T-helper 1 cell treated with Interleukin-12 subunit alpha and Interleukin-12 subunit beta and Interleukin-4 antibody, amounts not matched to agents 30 μg/mL and 1 μg/mL, for 36 hours (primary cell): ENCODE results near the gene BTRC.

ENCODE experiments used
- H3K27ac Mint-ChIP-seq: one replicate; pipeline ENCODE4 v1.8.0; 2021; ENCODE audit warnings: mild to moderate bottlenecking, mixed read lengths
- H3K27me3 Mint-ChIP-seq: one replicate; pipeline ENCODE4 v1.8.0; 2021; ENCODE audit warnings: low read depth, mixed read lengths
- H3K36me3 Mint-ChIP-seq: one replicate; pipeline ENCODE4 v1.8.0; 2021; ENCODE audit warnings: low read depth, mixed read lengths
- H3K4me1 Mint-ChIP-seq: one replicate; pipeline ENCODE4 v1.8.0; 2021; ENCODE audit warnings: low read depth, mixed read lengths
- H3K4me3 Mint-ChIP-seq: one replicate; pipeline ENCODE4 v1.8.0; 2021; ENCODE audit warnings: mild to moderate bottlenecking, moderate library complexity, mixed read lengths
- H3K9me3 Mint-ChIP-seq: one replicate; pipeline ENCODE4 v1.8.0; 2021; ENCODE audit warnings: mixed read lengths

The BTRC gene

DNA sequence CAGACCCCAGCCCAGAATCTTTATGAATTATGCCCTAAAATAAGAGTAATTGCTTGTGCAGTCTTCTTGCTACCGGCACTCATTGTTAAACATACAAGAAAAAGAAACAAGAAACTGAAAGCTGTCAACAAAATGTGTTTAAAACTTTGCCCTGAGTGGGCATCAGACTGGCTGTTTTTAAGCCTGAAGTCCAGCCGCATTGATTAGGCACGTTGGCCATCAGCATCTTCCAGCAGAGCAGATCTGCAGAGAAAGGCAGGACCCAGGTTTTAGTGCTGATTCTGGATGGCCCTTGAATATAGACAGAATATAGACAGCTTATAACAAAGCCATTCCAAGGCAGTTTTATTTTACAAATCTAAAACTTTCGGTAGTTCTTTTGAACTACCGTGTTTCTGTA, 131.2 kb downstream of the BTRC start:
- peaks cover 2% of the 10 kb centered on the region for H3K27me3 Mint-ChIP-seq
- no peak overlapping the region for H3K4me3 Mint-ChIP-seq
- H3K27ac Mint-ChIP-seq: no peak overlapping the region
- no peaks in the 10 kb centered on the region for H3K4me1 Mint-ChIP-seq
- H3K36me3 Mint-ChIP-seq: peaks cover 7% of the 10 kb centered on the region
- no peaks in the 10 kb centered on the region for H3K9me3 Mint-ChIP-seq

GRCh38 chr10:101485681-101486554, 132.0 kb downstream of the BTRC start:
- Mint-ChIP-seq H3K36me3 (peaks cover 7% of the 10 kb centered on the region), H3K27me3 (peaks cover 6% of the 10 kb centered on the region), H3K4me3 (no peak overlapping the region), H3K9me3 (no peaks in the 10 kb centered on the region), H3K4me1 (no peaks in the 10 kb centered on the region), H3K27ac (no peak overlapping the region)

DNA sequence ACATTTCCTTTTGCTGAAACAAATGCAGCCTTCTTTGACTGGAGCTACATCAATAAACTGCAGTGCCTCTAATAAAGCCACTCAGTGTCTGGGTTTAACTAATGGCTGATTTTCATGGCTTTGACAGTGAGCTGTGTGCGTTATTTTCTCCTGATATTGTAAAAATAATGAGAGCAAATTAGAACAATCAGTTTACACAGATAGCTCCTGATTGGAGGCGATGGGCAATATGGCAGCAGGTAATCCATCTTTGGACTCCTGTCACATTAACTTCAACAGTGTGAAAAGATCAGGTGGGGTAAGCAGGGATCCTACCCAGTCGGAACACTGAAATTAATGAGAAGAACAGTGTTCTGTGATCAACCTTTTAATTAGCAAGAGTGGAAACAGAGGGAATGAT, 133.4 kb downstream of the BTRC start:
- no peaks in the 10 kb centered on the region for H3K4me1 Mint-ChIP-seq
- no peak overlapping the region for H3K4me3 Mint-ChIP-seq
- no peak overlapping the region for H3K27ac Mint-ChIP-seq
- H3K36me3 Mint-ChIP-seq: no peaks in the 10 kb centered on the region
- H3K9me3 Mint-ChIP-seq: no peaks in the 10 kb centered on the region
- H3K27me3 Mint-ChIP-seq: peaks cover 6% of the 10 kb centered on the region

DNA sequence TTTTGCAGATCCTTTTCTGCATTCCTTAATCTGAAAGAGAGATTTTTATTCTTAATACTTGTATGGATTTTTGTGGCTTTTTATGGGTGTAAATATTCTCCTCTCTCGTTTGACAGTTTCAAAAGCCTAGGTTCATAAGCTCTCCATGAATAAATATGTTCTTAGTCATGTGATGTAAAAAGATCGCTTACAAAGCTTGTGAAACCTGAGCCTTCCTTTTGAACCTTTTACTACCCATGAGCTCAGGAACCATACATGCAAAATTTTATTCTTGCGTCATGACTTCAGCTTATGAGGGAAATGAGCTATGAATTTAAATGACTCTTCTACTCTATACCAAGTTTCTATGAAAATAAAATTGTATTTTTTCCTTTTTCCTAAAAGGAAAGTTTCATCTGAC, 135.4 kb downstream of the BTRC start:
- Mint-ChIP-seq H3K27me3 (peaks cover 6% of the 10 kb centered on the region), H3K4me3 (no peak overlapping the region), H3K9me3 (no peaks in the 10 kb centered on the region), H3K27ac (no peak overlapping the region), H3K4me1 (no peaks in the 10 kb centered on the region), H3K36me3 (no peaks in the 10 kb centered on the region)

DNA sequence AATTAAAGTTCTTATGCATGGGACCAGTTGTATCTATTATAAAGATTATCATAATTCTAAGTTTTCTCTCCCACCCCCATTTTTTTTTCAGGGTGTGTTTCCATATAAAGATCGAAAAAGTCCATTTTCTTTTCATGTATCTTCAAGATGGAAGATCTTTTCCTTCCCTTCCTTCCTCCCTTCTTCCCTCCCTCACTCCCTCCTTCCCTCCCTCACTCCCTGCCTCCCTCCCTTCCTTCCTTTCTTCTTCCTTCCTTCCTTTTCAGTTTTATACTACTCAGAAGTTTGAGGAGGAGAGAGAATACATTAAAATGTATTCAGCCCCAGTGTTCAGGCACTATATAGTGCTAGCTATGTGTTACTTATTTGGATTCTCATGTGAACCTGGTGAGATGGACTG, 136.1 kb downstream of the BTRC start:
- Mint-ChIP-seq H3K36me3 (no peaks in the 10 kb centered on the region), H3K27me3 (peaks cover 6% of the 10 kb centered on the region), H3K9me3 (no peaks in the 10 kb centered on the region), H3K27ac (no peak overlapping the region), H3K4me1 (no peaks in the 10 kb centered on the region), H3K4me3 (no peak overlapping the region)

- Mint-ChIP-seq H3K4me3 (no peak overlapping the region), H3K36me3 (no peaks in the 10 kb centered on the region), H3K4me1 (no peaks in the 10 kb centered on the region), H3K27me3 (peaks cover 6% of the 10 kb centered on the region), H3K27ac (no peak overlapping the region), H3K9me3 (no peaks in the 10 kb centered on the region)
These were observed 138.2 kb downstream of the BTRC start for GRCh38 chr10:101492205-101492604.

DNA sequence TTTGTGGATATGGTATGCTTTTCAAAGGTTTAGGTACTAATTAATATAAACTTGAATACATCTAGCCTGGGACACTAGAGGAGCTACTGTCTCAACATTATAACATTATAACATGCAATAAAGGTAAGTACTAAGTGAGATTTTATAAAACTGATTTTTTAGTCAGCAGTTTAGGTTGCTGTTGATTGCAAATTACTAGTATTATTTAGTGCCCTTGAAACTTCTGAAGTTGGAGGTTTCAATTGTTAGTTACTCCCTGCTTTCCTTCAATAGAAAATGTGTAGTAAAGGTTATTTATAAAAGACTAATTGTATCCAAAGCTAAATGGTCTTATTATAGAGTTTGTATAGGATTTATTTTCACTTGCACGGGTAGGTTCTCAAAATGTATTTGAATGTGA, 138.8 kb downstream of the BTRC start:
- no peaks in the 10 kb centered on the region for H3K9me3 Mint-ChIP-seq
- H3K36me3 Mint-ChIP-seq: no peaks in the 10 kb centered on the region
- no peak overlapping the region for H3K27ac Mint-ChIP-seq
- H3K4me3 Mint-ChIP-seq: no peak overlapping the region
- peaks cover 6% of the 10 kb centered on the region for H3K27me3 Mint-ChIP-seq
- H3K4me1 Mint-ChIP-seq: no peaks in the 10 kb centered on the region

DNA sequence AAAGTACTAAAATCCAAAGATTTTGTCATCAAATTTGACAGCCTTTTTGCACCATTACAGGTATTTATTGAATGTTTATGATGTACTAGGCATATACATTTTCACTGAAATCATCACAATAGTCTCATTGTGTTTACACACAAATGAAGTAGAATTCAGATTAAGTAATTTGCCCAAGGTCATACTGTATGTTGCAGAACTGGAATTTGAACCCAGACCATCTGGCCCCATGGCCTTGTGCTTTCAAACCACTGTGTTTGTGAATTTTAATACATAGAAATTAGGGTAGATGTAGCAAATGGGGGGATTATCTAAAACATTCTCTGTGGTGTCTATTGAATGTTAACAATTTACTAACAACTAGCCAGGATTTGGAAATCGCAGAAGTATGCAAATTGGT, 139.3 kb downstream of the BTRC start:
- Mint-ChIP-seq H3K36me3 (no peaks in the 10 kb centered on the region), H3K4me3 (no peak overlapping the region), H3K27me3 (peaks cover 4% of the 10 kb centered on the region), H3K27ac (no peak overlapping the region), H3K9me3 (no peaks in the 10 kb centered on the region), H3K4me1 (no peaks in the 10 kb centered on the region)

DNA sequence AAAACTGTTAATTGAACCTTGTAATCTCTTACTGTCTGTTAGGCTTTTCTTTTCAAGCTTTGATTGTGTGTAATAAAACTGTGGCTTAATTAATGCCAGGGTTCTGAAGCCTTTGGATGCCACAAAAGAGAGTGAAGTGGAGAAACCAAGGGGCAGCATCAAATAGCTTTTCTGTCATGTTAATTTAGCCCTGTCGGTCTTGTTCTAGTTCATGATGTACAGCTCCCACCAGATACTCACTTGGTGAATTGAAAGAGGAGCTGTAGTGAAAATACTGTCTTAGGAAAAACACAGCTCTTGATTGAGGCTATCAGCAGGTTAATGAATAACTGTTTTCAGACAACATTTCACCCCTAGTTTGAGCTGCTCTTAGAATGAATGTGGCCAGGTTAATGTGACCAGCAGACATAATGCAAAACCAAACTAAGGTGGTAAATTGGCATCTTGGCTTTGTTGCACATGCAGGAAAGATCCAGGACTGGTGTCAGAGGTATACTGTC, 139.9 kb downstream of the BTRC start:
- Mint-ChIP-seq H3K27me3 (peaks cover 4% of the 10 kb centered on the region), H3K27ac (no peak overlapping the region), H3K4me1 (no peaks in the 10 kb centered on the region), H3K4me3 (no peak overlapping the region), H3K36me3 (no peaks in the 10 kb centered on the region), H3K9me3 (no peaks in the 10 kb centered on the region)

GRCh38 chr10:101494650-101495049, 140.7 kb downstream of the BTRC start:
- H3K4me3 Mint-ChIP-seq: no peak overlapping the region
- H3K27me3 Mint-ChIP-seq: peaks cover 4% of the 10 kb centered on the region
- H3K27ac Mint-ChIP-seq: no peak overlapping the region
- no peaks in the 10 kb centered on the region for H3K9me3 Mint-ChIP-seq
- no peaks in the 10 kb centered on the region for H3K4me1 Mint-ChIP-seq
- no peaks in the 10 kb centered on the region for H3K36me3 Mint-ChIP-seq

- Mint-ChIP-seq H3K27me3 (peaks cover 3% of the 10 kb centered on the region), H3K4me3 (no peak overlapping the region), H3K27ac (no peak overlapping the region), H3K9me3 (no peaks in the 10 kb centered on the region), H3K36me3 (no peaks in the 10 kb centered on the region), H3K4me1 (no peaks in the 10 kb centered on the region)
These were observed 141.5 kb downstream of the BTRC start for GRCh38 chr10:101495324-101495925.

GRCh38 chr10:101504438-101504837, 150.5 kb downstream of the BTRC start:
- no peak overlapping the region for H3K4me3 Mint-ChIP-seq
- no peaks in the 10 kb centered on the region for H3K4me1 Mint-ChIP-seq
- H3K36me3 Mint-ChIP-seq: no peaks in the 10 kb centered on the region
- peaks cover 5% of the 10 kb centered on the region for H3K27me3 Mint-ChIP-seq
- no peaks in the 10 kb centered on the region for H3K9me3 Mint-ChIP-seq
- H3K27ac Mint-ChIP-seq: no peak overlapping the region

- Mint-ChIP-seq H3K4me3 (no peak overlapping the region), H3K4me1 (no peaks in the 10 kb centered on the region), H3K9me3 (no peaks in the 10 kb centered on the region), H3K27ac (no peak overlapping the region), H3K36me3 (no peaks in the 10 kb centered on the region), H3K27me3 (peaks cover 5% of the 10 kb centered on the region)
These were observed 153.1 kb downstream of the BTRC start for GRCh38 chr10:101506829-101507661.

DNA sequence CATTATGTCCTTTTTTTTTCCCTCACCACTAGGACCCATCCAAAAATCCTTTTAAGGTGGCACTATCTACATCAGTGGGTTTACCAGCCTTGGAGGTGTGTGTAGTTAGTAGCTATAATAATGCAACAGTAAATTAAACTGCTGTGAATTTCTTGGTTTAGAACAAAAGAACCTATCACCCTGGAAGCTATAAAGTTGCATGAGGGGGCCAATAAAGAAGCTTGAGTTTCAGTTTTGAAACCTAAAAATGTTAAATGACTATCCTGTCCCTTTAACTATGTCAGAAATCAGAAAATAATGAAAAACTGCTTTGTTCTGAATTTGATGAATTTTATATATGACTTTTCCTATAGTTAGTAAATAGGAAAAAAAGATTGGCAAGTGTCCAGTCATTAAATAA, 153.9 kb downstream of the BTRC start:
- Mint-ChIP-seq H3K36me3 (no peaks in the 10 kb centered on the region), H3K27ac (no peak overlapping the region), H3K27me3 (peaks cover 5% of the 10 kb centered on the region), H3K9me3 (no peaks in the 10 kb centered on the region), H3K4me1 (no peaks in the 10 kb centered on the region), H3K4me3 (no peak overlapping the region)
